GM18507 (cell line): Measurements from ENCODE around the gene KRT2.

ENCODE experiments used
- DNase-seq: peaks from one replicate; pipeline ENCODE4 v3.0.0; 2011; ENCODE audit warnings: low read depth; ENCODE audit not compliant: insufficient read length; ENCODE audit errors: extremely low spot score
- FAIRE-seq: peaks from 2 replicates; lab custom pipeline; 2011; peaks lifted over from hg19 to GRCh38; lab: Jason Lieb, UNC

Gene KRT2

GRCh38 chr12:52646613-52647012, 5.4 kb downstream of the KRT2 start:
- DNase-seq (no peak), FAIRE-seq (no peak)

DNA sequence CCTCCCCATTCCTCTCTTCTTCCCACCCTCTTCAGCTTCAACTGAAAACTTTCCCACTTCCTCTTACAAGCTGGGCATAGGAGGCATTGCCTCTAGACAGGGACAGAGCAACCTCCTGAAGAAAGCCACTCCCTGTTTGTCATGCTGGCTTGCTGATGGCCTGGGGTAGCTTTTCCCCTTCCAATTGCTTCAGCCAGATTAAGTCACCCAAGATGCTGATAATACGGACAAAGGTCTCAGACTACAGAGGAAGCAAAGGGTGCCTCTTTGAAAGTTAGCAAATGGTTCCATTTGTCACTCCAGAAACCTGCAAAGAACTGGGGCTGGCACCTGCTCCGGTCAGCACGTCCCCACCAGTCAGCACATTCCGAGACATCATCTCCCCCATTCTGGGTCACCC, 6.0 kb downstream of the KRT2 start:
- DNase-seq (no peak), FAIRE-seq (no peak)

GRCh38 chr12:52645120-52645761, 6.8 kb downstream of the KRT2 start:
- no peak for FAIRE-seq
- DNase-seq = no peak

- FAIRE-seq (no peak), DNase-seq (no peak)
Measured at GRCh38 chr12:52644078-52644415, 8.0 kb downstream of the KRT2 start.

GRCh38 chr12:52643233-52644077, 8.6 kb downstream of the KRT2 start:
- FAIRE-seq (no peak), DNase-seq (no peak)

DNA sequence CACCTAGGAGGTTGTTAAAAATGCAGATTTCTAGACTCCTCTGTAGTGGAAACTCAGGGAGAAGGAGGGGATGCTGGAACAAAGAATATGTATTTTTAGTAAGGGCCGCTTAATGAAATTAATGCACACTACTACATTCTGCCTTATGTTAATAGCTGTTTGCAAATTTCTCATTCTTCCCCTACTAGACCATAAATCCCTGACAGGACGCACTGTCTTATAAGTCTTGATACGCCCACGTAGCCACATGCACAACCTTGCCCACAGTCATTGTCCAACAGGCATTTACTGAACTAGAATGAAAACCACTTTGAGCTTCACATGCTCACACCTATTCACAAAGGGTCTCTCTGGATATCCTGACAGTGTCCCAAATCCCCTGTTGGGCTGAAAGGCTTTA, 10.5 kb downstream of the KRT2 start:
- DNase-seq (no peak), FAIRE-seq (no peak)

GRCh38 chr12:52637299-52637698, 14.7 kb downstream of the KRT2 start:
- DNase-seq = no peak
- FAIRE-seq = no peak

DNA sequence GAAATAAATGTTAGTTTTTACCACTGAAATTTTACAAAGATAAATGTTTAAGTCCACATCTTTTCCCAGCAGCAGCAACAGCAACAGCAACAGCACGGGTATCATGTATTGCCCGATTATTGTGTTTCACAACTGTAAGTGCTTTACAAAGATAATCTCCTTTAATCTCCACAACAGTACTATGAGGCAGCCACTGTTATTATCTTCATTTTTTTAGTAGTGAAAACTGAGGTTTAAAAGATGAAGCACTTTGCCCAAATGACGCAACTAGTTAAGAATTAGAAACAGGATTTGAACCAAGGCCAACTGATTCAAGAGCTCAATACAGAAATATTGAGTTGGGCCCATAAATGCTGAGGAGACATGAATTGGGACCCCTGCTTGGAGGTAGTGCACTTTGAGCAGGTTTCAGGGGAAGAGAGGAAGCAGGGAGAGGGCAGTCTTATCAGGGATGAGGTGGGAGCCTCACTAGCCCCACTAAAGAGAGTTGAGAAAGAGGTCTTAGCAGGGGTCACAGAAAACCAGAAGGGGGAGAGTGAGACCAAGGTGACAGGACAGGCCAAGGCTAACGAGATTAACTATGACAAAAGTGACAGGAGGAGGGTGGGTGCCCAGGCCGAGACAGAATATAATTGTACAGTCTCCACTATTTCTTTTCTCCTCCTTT, 15.3 kb downstream of the KRT2 start:
- DNase-seq (no peak), FAIRE-seq (no peak)

DNA sequence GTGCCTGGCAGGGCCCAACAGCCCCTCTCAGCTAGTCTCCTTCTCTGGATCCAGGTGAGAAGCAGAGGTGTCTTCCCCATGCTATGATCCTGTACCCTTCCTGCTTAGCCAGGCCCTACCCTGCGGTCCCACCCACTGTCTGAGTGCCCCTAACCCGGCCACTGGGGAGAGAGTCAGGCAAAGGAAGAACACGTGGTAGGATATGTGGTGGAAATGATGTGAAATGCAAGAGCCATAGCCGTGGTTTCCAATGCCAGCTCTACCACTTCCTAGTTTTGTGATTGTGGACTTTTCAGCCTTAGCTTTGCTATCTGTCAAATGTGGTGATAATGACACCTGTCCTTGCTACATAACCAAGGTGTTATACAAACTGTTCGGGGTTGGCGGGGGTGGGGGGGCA, 15.8 kb downstream of the KRT2 start:
- no peak for DNase-seq
- FAIRE-seq = no peak

DNA sequence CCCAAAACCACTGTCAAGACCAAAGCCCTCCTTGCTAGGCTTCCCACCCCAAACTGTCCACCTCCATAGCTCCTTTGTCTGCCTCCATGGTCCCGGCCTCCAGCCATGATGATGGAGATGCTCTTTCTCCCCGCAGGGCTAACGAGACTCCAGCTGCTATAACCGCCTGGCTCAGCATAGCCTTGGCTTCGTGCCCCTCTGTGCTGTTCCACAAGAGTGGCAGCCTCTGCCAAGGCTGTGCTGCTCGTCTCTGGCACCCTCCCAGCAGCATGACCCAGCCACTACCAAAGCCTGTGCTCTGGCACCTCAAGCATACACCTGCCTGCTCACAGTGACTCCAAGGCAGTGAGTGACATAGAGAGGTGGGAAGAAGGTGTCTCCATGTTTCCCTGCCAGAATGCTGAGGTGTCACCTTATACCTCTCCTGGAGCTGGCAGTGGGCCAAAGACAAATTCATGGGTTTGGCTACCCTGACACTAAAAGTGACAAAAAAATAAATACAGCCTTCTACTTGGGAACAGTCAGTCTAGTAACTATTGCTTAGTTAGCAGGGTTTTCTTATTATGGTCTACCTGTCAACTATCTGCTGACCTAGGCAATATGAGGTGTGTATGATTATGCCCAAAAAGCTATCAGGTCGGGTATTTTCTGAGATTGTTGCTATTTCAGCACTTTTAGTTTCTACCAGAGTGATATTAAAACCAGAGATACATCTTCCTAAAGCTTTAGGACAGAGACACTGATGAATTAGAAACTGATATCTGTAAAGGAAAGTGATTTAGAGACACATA, 17.6 kb downstream of the KRT2 start:
- FAIRE-seq = no peak
- DNase-seq = no peak

GRCh38 chr12:52633383-52633782, 18.6 kb downstream of the KRT2 start:
- DNase-seq (no peak), FAIRE-seq (no peak)

DNA sequence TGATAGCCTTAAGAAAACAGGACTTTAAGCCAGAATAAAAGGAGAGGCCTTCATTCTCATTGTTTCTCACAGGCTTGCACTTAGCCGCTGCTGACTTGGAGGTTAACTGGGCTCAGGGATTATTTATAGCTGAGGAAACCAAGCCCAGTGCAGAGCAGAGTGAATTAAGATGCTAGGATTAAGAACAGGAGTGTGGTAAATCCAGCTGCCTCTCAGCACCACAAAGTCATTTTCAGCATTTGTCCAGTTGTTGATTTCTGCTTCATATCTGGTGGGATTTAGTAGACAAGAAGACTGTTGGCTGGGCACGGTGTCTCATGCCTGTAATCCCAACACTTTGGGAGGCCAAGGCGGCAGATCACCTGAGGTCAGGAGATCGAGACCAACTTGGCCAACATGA, 19.4 kb downstream of the KRT2 start:
- FAIRE-seq (no peak), DNase-seq (no peak)

DNA sequence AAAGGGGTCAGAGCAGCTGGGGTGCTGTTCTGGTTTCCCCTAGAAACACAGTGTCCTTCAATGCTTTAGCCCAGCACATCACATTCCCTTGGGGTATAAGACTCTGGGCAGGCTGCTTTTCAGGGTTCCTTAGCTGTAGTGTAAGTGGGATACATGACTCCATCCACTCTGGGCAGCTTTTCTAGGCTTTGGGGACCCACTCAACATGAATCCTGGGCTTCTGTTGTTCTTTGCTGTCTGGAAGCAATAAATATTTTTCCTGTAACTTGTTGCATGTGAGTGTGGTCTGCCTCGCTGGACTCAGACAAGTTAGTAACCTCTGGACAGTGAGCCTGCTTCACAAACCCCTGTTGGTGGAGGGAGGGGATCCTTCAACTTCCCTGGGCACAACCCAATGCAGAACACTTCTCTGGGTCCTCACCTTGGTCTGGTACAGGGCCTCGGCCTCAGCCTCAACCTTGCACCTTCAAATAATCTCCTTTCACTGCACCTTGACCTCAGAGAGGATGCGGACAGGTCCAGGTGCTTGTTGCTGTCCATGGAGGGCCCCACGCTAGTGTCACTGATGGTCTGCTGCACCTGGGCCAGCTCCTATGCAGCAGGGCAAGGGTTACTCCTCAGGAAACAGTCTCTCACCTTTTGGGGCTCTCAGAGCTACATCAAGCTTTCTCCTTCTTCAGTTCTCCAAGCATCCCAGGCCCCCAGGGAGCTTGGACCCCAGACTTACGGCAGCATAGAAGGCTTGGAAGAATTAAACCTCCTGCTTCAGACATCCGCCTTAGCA, 20.1 kb downstream of the KRT2 start:
- DNase-seq = no peak
- no peak for FAIRE-seq

DNA sequence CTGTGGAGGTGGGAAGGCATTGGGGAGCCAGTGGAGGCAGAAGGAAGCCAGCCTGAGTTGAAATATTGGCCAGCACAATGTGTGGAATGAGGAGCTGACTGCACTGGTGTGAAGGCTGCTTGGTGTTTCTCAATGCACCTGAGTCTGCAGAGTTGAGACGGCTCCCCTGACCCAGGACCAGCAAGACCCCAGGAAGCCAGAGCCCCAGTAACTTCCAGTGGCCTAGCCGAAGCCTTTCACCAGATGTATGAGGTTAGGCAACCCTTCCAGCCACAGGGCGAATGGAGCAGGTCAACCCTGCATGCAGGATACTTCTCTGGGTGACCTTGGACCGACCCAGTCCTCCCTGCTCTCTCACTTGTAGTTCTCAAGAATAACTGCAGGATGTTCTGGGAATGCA, 20.7 kb downstream of the KRT2 start:
- no peak for FAIRE-seq
- DNase-seq = no peak

DNA sequence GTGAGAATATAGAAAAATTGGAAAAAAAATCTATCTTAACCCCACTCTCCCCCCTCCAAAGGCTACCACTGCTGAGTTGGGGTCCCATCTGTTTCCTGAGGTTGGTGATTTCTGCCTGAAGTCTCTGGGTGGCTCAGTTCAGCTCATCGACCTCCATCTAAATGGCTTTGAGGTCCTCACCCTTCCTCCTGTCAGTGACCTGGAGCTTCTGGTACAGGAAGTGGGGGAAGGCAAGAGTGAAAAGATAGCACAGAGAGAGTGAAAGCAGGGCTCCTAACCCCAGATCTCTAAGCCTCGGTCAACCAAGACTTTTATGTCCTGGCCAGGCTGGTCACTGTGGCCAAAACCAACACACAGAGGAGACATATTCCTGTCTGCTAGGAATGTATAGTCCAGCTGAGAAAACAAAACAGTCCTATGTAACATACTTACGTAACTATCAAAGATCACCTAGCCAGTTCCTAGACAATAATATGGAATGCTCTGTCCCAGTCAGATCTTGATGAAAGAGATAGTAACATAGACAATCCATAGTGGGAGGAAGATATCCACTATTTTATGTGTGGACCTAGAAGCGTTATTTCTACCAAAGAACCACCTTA, 21.3 kb downstream of the KRT2 start:
- FAIRE-seq (no peak), DNase-seq (no peak)

DNA sequence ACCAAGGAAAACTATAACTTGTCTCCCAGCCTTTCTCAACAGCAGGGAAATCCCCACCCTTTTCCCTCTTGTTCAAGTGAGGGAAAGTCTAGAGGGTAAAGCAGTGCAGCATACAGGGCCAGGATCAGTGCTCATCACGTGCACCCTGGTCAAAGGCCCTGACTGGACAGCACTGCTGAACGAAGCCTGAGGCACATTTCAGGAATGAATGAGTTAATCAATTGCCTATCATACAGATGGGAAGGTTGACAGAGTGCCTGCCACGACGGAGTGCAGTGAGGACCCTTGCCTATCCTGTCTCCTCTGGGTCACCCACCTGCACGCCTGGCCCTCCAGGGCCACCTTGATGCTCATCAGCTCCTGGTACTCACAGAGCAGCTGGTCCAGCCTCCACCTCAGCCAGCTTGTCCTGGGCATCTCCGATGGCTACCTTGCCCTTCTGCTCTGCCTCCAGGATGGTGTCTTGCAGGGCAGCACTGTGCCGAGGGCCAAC, 22.0 kb downstream of the KRT2 start:
- FAIRE-seq = no peak
- DNase-seq = no peak

DNA sequence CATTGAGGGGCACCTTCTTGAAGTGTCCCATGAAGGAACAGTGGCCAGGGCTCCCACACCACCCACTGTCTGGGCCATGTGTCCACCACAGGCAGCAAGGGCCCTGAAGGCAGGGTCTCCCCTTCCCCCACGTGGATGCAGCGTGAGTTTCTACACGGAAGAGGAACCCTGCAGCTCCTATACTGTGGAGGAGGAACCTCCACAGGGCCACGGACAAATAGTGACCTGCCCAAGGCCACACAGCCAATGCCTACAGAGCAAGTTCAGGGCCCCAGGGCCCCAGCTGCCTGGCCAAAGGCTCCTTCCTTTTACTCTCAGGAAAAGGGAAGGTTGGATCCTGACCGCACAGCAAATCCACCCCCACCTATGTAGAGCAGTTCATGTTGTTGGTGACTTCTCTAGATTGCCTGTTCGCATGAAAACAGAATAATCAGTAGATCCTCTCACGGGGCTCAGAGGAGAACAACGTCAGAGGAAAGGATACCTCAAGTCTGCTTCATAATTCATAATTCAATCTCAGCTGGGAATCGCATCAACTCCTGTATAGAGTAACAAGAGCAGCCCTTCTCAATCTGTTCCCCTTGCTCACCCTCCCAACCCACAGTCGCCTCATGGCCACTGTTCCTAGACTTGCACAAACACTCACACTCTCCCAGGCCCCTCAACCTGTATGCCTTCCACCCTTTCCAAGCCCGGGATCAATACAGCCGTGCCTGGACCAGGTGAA, 22.6 kb downstream of the KRT2 start:
- DNase-seq (no peak), FAIRE-seq (no peak)

- FAIRE-seq (no peak), DNase-seq (no peak)
Measured at GRCh38 chr12:52628841-52629240, 23.2 kb downstream of the KRT2 start.
